Measurements from ENCODE around the gene IL33. TPM values are rescaled to one million over a fixed set of nuclear protein-coding genes. Genes with fewer than 3 reads are reported as not detected.

The IL33 gene
- total and polyA plus RNA-seq, 2 of the 8 experiments (the other 6 are each of a cell fraction or from before 2014, with no cell fraction given): not detected

GRCh38 chr9:6200761-6201160 lies 14.8 kb upstream of the IL33 start (continued):
- TF ChIP-seq CHD7 (IDR thresholded peaks at IDR 0.05; ENCODE audit: insufficient replicate concordance, low read length): no peak
- no peak for TF ChIP-seq TAF7 (optimal IDR thresholded peaks at IDR 0.05; ENCODE audit: borderline replicate concordance, low read depth, low read length)
- no peak for TF ChIP-seq PHF8 (conservative IDR thresholded peaks at IDR 0.05; ENCODE audit: low read depth, low read length)
- TF ChIP-seq CEBPB (IDR thresholded peaks at IDR 0.05; ENCODE audit: low read depth, low read length): no peak
- TF ChIP-seq NRF1 (IDR thresholded peaks at IDR 0.05; ENCODE audit: low read depth, low read length): no peak
- no peak for TF ChIP-seq RXRA (IDR thresholded peaks at IDR 0.05; ENCODE audit: insufficient read depth, low read depth, low read length)
